CD1c-positive myeloid dendritic cell (primary cell): Measurements from ENCODE around the gene MAP3K15.

Source experiments
- DNase-seq: peaks from one replicate; pipeline ENCODE4 v3.0.0-alpha.2; 2016; ENCODE audit errors: extremely low spot score

The MAP3K15 gene

GRCh38 chrX:19403696-19404095 lies 111.6 kb downstream of the MAP3K15 start:
- DNase-seq, result no peak

- DNase-seq, result no peak
These were observed 122.6 kb downstream of the MAP3K15 start for GRCh38 chrX:19392703-19393102.

- no peak for DNase-seq
These were observed 123.2 kb downstream of the MAP3K15 start for GRCh38 chrX:19392078-19392477.

- DNase-seq, result no peak
These were observed 126.0 kb downstream of the MAP3K15 start for GRCh38 chrX:19389227-19389845.

- DNase-seq, result no peak
These were observed 126.6 kb downstream of the MAP3K15 start for GRCh38 chrX:19388741-19389140.

GRCh38 chrX:19388064-19388679 lies 127.1 kb downstream of the MAP3K15 start:
- DNase-seq, result no peak

GRCh38 chrX:19386679-19387078 lies 128.6 kb downstream of the MAP3K15 start:
- no peak for DNase-seq

GRCh38 chrX:19382555-19383145 lies 132.7 kb downstream of the MAP3K15 start:
- peak; percentile 33 for DNase-seq

GRCh38 chrX:19381326-19381725 lies 134.0 kb downstream of the MAP3K15 start:
- DNase-seq, result no peak

- no peak for DNase-seq
These were observed 137.5 kb downstream of the MAP3K15 start for GRCh38 chrX:19377799-19378198.

- no peak for DNase-seq
These were observed 139.8 kb downstream of the MAP3K15 start for GRCh38 chrX:19375546-19375945.

GRCh38 chrX:19373351-19373891 lies 141.9 kb downstream of the MAP3K15 start:
- no peak for DNase-seq

GRCh38 chrX:19372547-19373331 lies 142.6 kb downstream of the MAP3K15 start:
- peak; percentile 4 for DNase-seq

GRCh38 chrX:19372170-19372546 lies 143.2 kb downstream of the MAP3K15 start:
- peak; percentile 62 for DNase-seq

GRCh38 chrX:19370061-19370460 lies 145.2 kb downstream of the MAP3K15 start:
- no peak for DNase-seq

GRCh38 chrX:19368576-19368975 lies 146.7 kb downstream of the MAP3K15 start:
- DNase-seq, result no peak

GRCh38 chrX:19361701-19362100 lies 153.6 kb downstream of the MAP3K15 start:
- no peak for DNase-seq

GRCh38 chrX:19360903-19361302 lies 154.4 kb downstream of the MAP3K15 start:
- DNase-seq, result no peak

GRCh38 chrX:19358521-19358920 lies 156.8 kb downstream of the MAP3K15 start:
- no peak for DNase-seq

GRCh38 chrX:19354625-19355024 lies 160.7 kb downstream of the MAP3K15 start:
- no peak for DNase-seq

GRCh38 chrX:19350941-19351384 lies 164.3 kb downstream of the MAP3K15 start:
- DNase-seq, result peak; percentile 68

- DNase-seq, result no peak
These were observed 166.0 kb downstream of the MAP3K15 start for GRCh38 chrX:19349264-19349663.
